Thymus (tissue), 14 donors: ENCODE results near the gene ACAP3. TPM values are rescaled to one million over a fixed set of nuclear protein-coding genes. Genes with fewer than 3 reads are reported as not detected.

Source experiments
- DNase-seq, 9 donors: peaks; one replicate each; pipeline ENCODE4 v3.0.0-alpha.2; 2013; ENCODE audit warnings: low spot score in 9 of 9, low read depth in 6 of 9, missing footprints in 1 of 9
- H3K27ac ChIP-seq, 2 donors: one replicate each; pipeline ENCODE4 v1.5.1; 2013; ENCODE audit warnings: control low read depth in 1 of 2, low read depth in 1 of 2, low read length in 1 of 2, mild to moderate bottlenecking in 1 of 2, moderate library complexity in 1 of 2
- H3K27me3 ChIP-seq, 2 donors: one replicate each; pipeline ENCODE4 v1.5.1; 2013; ENCODE audit warnings: low read length in 1 of 2; ENCODE audit not compliant: control insufficient read depth in 2 of 2, insufficient read depth in 1 of 2
- H3K36me3 ChIP-seq, 2 donors: one replicate each; pipeline ENCODE4 v1.5.1; 2013; ENCODE audit warnings: low read length in 1 of 2, mild to moderate bottlenecking in 1 of 2, moderate library complexity in 1 of 2; ENCODE audit not compliant: control insufficient read depth in 2 of 2, insufficient read depth in 2 of 2
- H3K4me1 ChIP-seq, 2 donors: one replicate each; pipeline ENCODE4 v1.5.1; 2013; ENCODE audit warnings: low read length in 2 of 2; ENCODE audit not compliant: control insufficient read depth in 2 of 2, insufficient read depth in 2 of 2
- H3K4me3 ChIP-seq, 2 donors: one replicate each; pipeline ENCODE4 v1.5.1; 2013; ENCODE audit warnings: low read length in 2 of 2, control low read depth in 1 of 2, mild to moderate bottlenecking in 1 of 2
- H3K9me3 ChIP-seq, 2 donors: one replicate each; pipeline ENCODE4 v1.5.1; 2013; ENCODE audit warnings: low read length in 1 of 2, mild to moderate bottlenecking in 1 of 2; ENCODE audit not compliant: control insufficient read depth in 2 of 2, insufficient read depth in 1 of 2
- WGBS: extraction: QIAGEN DNeasy Blood & Tissue Kit; methylation state at CpG from one replicate; pipeline ENCODE4 v1.1.7; 2013; 5-methylcytosine and 5-hydroxymethylcytosine counted together
- long read RNA-seq, 10 donors: transcript quantifications; one replicate each; lab custom pipeline, GENCODE V29; 2026
- polyA plus RNA-seq: library from polyadenylated mRNA; stranded (reverse); fragments of 200-250 nt; gene quantifications from one replicate; pipeline ENCODE4 v1.2.3, GENCODE V29; 2013
- total RNA-seq: library from RNA; stranded (reverse); fragments of 120-200 nt; gene quantifications from one replicate; pipeline ENCODE4 v1.2.4, GENCODE V29; 2013
- donor health status: healthy.

Gene ACAP3, protein sequence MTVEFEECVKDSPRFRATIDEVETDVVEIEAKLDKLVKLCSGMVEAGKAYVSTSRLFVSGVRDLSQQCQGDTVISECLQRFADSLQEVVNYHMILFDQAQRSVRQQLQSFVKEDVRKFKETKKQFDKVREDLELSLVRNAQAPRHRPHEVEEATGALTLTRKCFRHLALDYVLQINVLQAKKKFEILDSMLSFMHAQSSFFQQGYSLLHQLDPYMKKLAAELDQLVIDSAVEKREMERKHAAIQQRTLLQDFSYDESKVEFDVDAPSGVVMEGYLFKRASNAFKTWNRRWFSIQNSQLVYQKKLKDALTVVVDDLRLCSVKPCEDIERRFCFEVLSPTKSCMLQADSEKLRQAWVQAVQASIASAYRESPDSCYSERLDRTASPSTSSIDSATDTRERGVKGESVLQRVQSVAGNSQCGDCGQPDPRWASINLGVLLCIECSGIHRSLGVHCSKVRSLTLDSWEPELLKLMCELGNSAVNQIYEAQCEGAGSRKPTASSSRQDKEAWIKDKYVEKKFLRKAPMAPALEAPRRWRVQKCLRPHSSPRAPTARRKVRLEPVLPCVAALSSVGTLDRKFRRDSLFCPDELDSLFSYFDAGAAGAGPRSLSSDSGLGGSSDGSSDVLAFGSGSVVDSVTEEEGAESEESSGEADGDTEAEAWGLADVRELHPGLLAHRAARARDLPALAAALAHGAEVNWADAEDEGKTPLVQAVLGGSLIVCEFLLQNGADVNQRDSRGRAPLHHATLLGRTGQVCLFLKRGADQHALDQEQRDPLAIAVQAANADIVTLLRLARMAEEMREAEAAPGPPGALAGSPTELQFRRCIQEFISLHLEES
- 15.5 TPM for total RNA-seq
- polyA plus RNA-seq: 58.8 TPM
- long read RNA-seq, donor 1: 0 reads
- long read RNA-seq, donor 2, partial matches to known transcripts: 7 of 9 reads
- long read RNA-seq, donor 2, other reads (novel, unspliced or antisense): 0 of 9 reads
- long read RNA-seq, donor 3: 0 reads
- long read RNA-seq, donor 4, partial matches to known transcripts: 0 of 1 reads
- long read RNA-seq, donor 4, other reads (novel, unspliced or antisense): 0 of 1 reads
- long read RNA-seq, donor 5, partial matches to known transcripts: 19 of 32 reads
- long read RNA-seq, donor 5, other reads (novel, unspliced or antisense): 13 of 32 reads
- long read RNA-seq, donor 6, partial matches to known transcripts: 0 of 1 reads
- long read RNA-seq, donor 6, other reads (novel, unspliced or antisense): 0 of 1 reads
- long read RNA-seq, donor 7, partial matches to known transcripts: 0 of 1 reads
- long read RNA-seq, donor 7, other reads (novel, unspliced or antisense): 0 of 1 reads
- long read RNA-seq, donor 8: 0 reads
- long read RNA-seq, donor 9, partial matches to known transcripts: 0 of 1 reads
- long read RNA-seq, donor 9, other reads (novel, unspliced or antisense): 0 of 1 reads
- long read RNA-seq, donor 10, partial matches to known transcripts: 0 of 1 reads
- long read RNA-seq, donor 10, other reads (novel, unspliced or antisense): 0 of 1 reads

DNA sequence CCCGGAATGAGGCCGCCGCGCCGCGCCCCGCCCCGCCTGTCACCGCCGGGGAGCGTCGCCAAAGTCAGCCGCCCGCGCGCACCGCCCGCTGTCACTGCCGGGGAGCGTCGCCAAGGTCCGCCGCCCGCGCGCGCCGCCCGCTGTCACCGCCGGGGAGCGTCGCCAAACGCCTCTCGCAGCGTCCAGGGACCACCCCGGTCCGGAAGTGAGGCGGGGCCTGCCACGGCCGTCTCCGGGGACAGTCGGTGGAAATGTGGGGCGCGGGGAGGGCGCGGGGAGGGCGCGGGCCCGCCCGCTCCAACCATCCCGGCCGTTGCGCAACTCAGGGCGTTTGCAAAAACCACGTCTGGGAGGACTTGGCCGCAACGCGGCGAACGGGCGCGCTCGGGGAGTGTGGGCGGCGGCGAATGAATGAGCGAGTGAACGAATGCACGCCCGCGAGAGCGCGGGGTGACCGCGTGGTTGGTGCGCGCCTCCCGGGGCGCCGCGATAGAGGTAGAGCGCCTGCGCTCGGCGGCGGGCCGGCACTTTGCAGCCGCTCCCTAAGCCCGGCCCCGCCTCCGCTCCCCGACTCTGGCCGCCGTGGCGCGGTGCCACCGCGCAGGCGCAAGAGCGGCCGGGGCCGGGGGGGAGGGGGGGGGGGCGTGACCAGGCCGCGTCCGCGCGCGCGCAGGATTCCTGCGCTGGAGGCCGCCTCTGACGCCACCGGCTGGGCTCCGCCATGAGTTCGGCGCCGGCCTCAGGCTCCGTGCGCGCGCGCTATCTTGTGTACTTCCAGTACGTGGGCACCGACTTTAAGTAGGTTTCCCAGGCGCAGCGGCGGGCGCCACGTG lies at the start of gene ACAP3, which contains the start of gene PUSL1:
TSS of gene ACAP3 (minus strand) at position 8 of the 833 bp plus-strand sequence. CDS start 115 bp downstream, outside the sequence.
TSS of gene PUSL1 (plus strand) at position 675 of the 833 bp plus-strand sequence. CDS start at position 722, 47 bp downstream.
- H3K4me3 ChIP-seq: peak within 1 kb of the TSS; percentile 72 to 82
- WGBS: under 1% methylated on average over 130 of the region's 131 CpGs
- peaks cover 0 to 3% of the 10 kb centered on the region in 2 donors for H3K9me3 ChIP-seq
- peaks cover 0 to 4% of the 10 kb centered on the region in 2 donors for H3K27me3 ChIP-seq
- H3K27ac ChIP-seq: peak within 1 kb of the TSS; percentile 97
- H3K4me1 ChIP-seq: peaks cover 27 to 36% of the 10 kb centered on the region in 2 donors
- DNase-seq: peak; percentile 62 to 95 (median 86)
- peaks cover 27 to 30% of the 10 kb centered on the region in 2 donors for H3K36me3 ChIP-seq

DNA sequence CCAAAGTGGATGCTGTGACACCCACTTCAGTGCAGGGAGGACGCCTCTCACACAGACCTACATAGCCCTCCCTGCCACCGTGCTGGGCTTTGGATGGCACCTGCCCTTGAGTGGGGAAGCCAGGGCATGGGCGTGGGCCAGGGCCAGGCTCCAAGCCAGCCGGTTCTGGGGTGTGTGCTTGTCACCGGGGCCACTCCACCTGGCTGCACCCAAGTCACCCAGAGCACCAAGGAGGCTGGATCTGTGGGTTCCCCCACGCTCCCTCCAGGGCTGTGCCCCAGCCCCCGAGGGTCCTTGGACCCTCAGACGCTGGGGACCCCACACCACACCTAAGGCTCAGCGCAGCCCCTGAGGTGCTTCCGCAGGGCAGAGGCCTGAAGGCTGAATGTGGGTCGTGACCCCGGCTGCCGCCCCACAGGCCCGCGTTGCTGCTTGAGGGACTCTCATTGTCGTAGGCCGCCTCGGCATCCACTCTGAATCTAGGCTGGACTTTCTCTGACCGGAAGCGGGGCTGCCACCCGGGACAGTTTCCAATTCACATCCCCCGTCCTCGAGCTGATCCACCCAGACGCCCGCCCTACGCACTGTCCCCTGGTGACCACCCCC lies 49.2 kb upstream of the ACAP3 start:
- H3K27me3 ChIP-seq: peaks cover 84 to 99% of the 10 kb centered on the region in 2 donors
- 81% methylated on average over 26 of the region's 26 CpGs for WGBS
- no peak overlapping the region for H3K27ac ChIP-seq
- no peak overlapping the region for H3K4me3 ChIP-seq
- H3K4me1 ChIP-seq: peaks cover 0 to 20% of the 10 kb centered on the region in 2 donors
- DNase-seq: no peak
- H3K9me3 ChIP-seq: peaks cover 0 to 4% of the 10 kb centered on the region in 2 donors
- no peaks in the 10 kb centered on the region for H3K36me3 ChIP-seq

DNA sequence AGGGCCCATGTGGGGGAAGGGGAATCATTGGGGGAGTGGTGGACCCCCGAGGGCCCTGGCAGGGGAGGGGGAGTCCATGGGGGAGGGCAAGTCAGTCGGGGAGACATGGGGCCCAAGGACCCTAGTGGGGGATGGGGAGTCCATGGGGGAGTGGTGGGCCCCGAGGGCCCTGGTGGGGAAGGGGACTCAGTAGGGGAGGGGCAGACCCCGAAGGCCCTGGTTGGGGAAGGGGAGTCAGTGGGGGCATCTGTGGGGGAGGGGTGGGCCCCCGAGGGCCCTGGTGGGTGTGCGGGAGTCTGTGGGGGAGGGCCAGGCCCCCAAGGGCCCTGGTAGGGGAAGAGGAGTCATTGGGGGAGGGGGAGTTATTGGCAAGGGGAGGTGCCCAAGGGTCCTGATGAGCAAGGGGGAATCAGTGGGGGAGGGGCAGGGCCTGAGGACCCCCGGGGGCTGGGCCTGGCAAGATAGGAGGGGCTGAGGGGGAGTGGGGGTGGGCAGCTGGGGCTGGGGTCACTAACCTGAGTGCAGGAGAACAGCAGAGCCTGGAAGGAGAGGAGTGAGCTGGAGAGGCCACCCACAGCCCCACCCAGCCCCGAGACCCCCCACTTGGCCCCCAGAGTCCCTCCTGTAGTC lies 48.6 kb upstream of the ACAP3 start:
- H3K36me3 ChIP-seq: no peaks in the 10 kb centered on the region
- H3K27ac ChIP-seq: no peak overlapping the region
- peaks cover 0 to 4% of the 10 kb centered on the region in 2 donors for H3K9me3 ChIP-seq
- WGBS: 64% methylated on average over 8 of the region's 8 CpGs
- no peak for DNase-seq
- H3K4me1 ChIP-seq: peaks cover 0 to 20% of the 10 kb centered on the region in 2 donors
- peaks cover 83 to 99% of the 10 kb centered on the region in 2 donors for H3K27me3 ChIP-seq
- no peak overlapping the region for H3K4me3 ChIP-seq

DNA sequence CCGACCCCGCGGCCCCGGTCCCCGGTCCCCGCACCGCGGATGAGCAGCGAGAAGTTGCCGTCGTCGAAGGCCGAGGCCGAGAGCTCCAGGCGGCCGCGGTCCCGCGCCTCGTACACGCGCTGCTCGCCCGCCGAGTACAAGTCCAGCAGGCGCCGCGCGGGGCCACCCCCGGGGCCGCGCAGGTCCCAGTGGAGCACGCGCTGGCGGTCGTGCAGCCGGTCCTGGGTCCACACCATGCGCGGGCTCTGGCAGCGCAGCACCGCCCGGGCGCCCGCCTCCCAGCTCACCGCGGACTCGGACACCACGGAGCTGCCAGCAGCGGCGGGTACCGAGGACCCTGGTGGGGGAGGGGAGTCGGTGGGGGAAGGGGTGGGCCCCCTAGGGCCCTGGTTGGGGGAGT lies 47.7 kb upstream of the ACAP3 start:
- H3K36me3 ChIP-seq: no peaks in the 10 kb centered on the region
- H3K4me3 ChIP-seq: no peak overlapping the region
- no peak overlapping the region for H3K27ac ChIP-seq
- no peak for DNase-seq
- H3K4me1 ChIP-seq: peaks cover 0 to 20% of the 10 kb centered on the region in 2 donors
- peaks cover 0 to 4% of the 10 kb centered on the region in 2 donors for H3K9me3 ChIP-seq
- WGBS: 5% methylated on average over 52 of the region's 52 CpGs
- peaks cover 81 to 91% of the 10 kb centered on the region in 2 donors for H3K27me3 ChIP-seq

DNA sequence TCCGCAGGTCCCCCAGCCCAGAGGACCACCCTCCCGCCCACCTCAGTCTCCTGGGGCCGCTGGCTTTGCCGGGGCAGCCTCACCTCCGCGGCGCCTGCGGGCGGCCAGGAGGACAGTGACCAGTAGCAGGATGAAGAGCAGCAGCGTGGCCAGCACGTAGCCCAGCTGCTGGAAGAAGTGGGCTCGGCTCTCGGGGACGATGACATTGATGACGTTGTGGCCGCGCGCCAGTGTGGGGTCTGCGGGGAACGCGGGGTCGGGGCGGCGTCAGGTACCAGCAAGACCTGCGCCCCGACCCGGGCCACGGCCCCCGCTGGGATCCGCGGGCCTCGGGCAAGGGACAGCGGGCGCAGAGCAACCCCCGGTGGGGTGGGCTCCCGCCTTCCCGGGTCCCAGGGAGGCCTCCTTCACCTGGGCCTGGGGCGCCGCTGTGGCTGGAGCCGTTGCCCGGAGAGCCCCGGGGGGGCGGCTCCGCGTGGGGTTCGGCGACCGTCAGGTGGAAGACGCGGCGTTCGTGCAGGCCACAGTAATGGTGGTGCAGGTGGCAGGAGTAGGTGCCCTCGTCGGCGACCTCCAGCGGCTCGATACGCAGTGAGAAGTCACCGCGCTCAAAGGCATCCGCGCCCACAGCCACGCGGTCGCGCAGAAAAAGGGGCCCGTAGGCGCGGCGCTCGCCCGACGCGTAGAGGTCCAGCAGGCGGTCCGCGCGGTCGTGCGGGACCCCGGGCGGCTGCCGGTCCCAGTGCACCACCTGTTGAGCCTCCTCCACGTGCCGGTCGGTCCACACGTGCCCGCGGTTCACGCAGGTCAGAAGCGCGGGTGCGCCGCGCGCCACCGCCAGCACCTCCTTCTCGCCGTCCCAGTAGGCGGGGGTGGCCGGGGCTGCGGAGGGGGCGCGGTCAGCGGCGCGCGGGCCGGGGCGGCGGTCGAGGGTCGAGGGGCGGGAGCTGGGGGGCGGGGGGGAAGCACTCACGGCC lies 46.8 kb upstream of the ACAP3 start:
- Histone ChIP-seq H3K27ac (no peak overlapping the region), H3K4me3 (no peak overlapping the region), H3K36me3 (no peaks in the 10 kb centered on the region), H3K4me1 (peaks cover 0 to 20% of the 10 kb centered on the region in 2 donors), H3K9me3 (peaks cover 0 to 4% of the 10 kb centered on the region in 2 donors), H3K27me3 (peaks cover 75 to 83% of the 10 kb centered on the region in 2 donors)
- no peak for DNase-seq
- WGBS: 9% methylated on average over 116 of the region's 116 CpGs

DNA sequence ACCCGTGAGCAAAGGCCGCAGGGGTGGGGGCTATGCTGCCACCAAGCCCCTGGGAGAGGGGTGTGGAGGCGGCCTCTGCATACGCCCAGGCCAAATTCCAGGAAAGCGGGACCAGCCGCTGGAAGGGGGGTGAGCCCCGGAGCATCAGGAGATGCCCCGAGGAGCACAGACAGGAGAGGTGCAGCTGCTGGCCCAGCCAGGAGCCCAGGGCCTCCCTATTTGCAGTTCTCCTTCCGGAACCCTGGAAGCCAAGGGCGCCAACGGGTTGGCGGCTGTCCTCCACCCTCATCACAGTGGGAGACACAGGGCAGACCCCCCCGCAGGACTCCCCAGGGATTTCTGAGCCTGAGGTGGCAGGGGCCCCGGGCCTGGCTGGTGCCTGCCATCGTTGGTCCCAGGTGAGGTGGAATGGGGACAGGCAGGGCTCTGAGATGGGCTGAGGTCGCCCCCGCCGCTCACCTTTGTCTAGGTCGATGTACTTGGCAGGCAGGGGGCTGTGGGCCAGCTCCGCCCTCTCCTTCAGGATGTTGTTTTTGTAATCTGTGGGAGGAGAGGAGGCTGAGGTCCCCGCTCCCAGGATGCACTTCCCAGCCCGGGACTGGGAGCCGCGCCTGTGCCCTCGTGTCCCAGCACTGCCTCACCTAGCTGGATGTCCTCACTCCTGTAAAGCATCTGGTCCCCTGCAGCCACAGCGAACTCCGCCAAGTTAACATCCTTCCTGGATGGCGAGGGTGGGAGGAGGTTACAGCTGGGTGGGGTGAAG lies 45.8 kb upstream of the ACAP3 start:
- 27% methylated on average over 28 of the region's 28 CpGs for WGBS

More for the DNA sequence above, 45.8 kb upstream of the ACAP3 start:
- Histone ChIP-seq H3K36me3 (no peaks in the 10 kb centered on the region), H3K27ac (no peak overlapping the region), H3K9me3 (peaks cover 0 to 4% of the 10 kb centered on the region in 2 donors), H3K4me1 (peaks cover 0 to 11% of the 10 kb centered on the region in 2 donors), H3K27me3 (peaks cover 70 to 75% of the 10 kb centered on the region in 2 donors), H3K4me3 (no peak overlapping the region)
- no peak for DNase-seq
